Endodermal cell (in vitro differentiated cells): ENCODE results near the gene PSORS1C2. TPM values are rescaled to one million over a fixed set of nuclear protein-coding genes. Genes with fewer than 3 reads are reported as not detected.
A peak's percentile ranks its signal among the peaks of the same experiment; 100 is the strongest.
"Not testable (repeated sequence)": the region's sequence is repeated elsewhere in the genome, so short reads cannot be mapped to it uniquely, and the experiment has no call there.

Experiments
- DNase-seq: peaks from one replicate; pipeline ENCODE4 v3.0.0-alpha.2; 2017
- H3K27ac ChIP-seq: 2 replicates; pipeline ENCODE4 v1.5.1; 2013; ENCODE audit warnings: mild to moderate bottlenecking, low read depth, low read length, moderate library complexity
- H3K27me3 ChIP-seq: 2 replicates; pipeline ENCODE4 v1.6.1; 2013; ENCODE audit warnings: mild to moderate bottlenecking, low read length, moderate library complexity; ENCODE audit not compliant: insufficient read depth, control insufficient read depth, poor library complexity, severe bottlenecking
- H3K36me3 ChIP-seq: 2 replicates; pipeline ENCODE4 v1.7.0; 2013; ENCODE audit warnings: mild to moderate bottlenecking, low read length, moderate library complexity; ENCODE audit not compliant: control insufficient read depth, insufficient read depth
- H3K4me1 ChIP-seq: one replicate; pipeline ENCODE4 v1.7.0; 2013; ENCODE audit warnings: low read length; ENCODE audit not compliant: control insufficient read depth, insufficient read depth
- H3K4me3 ChIP-seq: 2 replicates; pipeline ENCODE4 v1.5.1; 2013; ENCODE audit warnings: mild to moderate bottlenecking, low read length, moderate library complexity
- H3K9ac ChIP-seq: 2 replicates; pipeline ENCODE4 v1.6.1; 2013; ENCODE audit warnings: mild to moderate bottlenecking, low read length, moderate library complexity; ENCODE audit not compliant: poor library complexity, severe bottlenecking; ENCODE audit errors: extremely low read depth
- H3K9me3 ChIP-seq: 2 replicates; pipeline ENCODE4 v1.6.1; 2013; ENCODE audit warnings: mild to moderate bottlenecking, low read length, moderate library complexity; ENCODE audit not compliant: control insufficient read depth
- H3K27ac Mint-ChIP-seq: 2 replicates; pipeline ENCODE4 v1.8.0; 2020; ENCODE audit warnings: mixed read lengths
- H3K27me3 Mint-ChIP-seq: 2 replicates; pipeline ENCODE4 v1.8.0; 2021; ENCODE audit warnings: mild to moderate bottlenecking, mixed read lengths; ENCODE audit not compliant: insufficient read depth
- H3K36me3 Mint-ChIP-seq: 2 replicates; pipeline ENCODE4 v1.8.0; 2020; ENCODE audit warnings: low read depth, mixed read lengths
- H3K4me1 Mint-ChIP-seq: 2 replicates; pipeline ENCODE4 v1.8.0; 2020; ENCODE audit warnings: mixed read lengths
- H3K4me3 Mint-ChIP-seq: 2 replicates; pipeline ENCODE4 v1.8.0; 2020; ENCODE audit warnings: mild to moderate bottlenecking, moderate library complexity, mixed read lengths
- H3K9me3 Mint-ChIP-seq: 2 replicates; pipeline ENCODE4 v1.8.0; 2020; ENCODE audit warnings: mild to moderate bottlenecking, mixed read lengths
- CTCF ChIP-seq: fragments of 200-600 bp; sonication (generic); conservative IDR thresholded peaks from 2 replicates; pipeline ENCODE4 v1.5.0; 2021; ENCODE audit warnings: antibody characterized with exemption, mild to moderate bottlenecking
- WGBS, 2 experiments: methylation state at CpG; one replicate each; pipeline versions ENCODE4 v1.1.5 to v1.1.7; 2013; ENCODE audit warnings: missing lambda C conversion rate in 2 of 2, mixed read lengths in 1 of 2; ENCODE audit not compliant: insufficient coverage in 1 of 2, insufficient read length in 1 of 2; 5-methylcytosine and 5-hydroxymethylcytosine counted together
- total RNA-seq, 2 donors: library from RNA; stranded (reverse); fragmentation: NEBNext Ultra II Directional in 1 of 2; extraction: Animal tissue kit (Norgen Biotek cat#: 25700) in 1 of 2; gene quantifications; 2 replicates in 1 of 2; 3 replicates in 1 of 2; pipeline ENCODE4 v1.2.1, GENCODE V29; 2021

PSORS1C2 gene
- total RNA-seq, 2 donors from 2014 or later, result not detected

DNA sequence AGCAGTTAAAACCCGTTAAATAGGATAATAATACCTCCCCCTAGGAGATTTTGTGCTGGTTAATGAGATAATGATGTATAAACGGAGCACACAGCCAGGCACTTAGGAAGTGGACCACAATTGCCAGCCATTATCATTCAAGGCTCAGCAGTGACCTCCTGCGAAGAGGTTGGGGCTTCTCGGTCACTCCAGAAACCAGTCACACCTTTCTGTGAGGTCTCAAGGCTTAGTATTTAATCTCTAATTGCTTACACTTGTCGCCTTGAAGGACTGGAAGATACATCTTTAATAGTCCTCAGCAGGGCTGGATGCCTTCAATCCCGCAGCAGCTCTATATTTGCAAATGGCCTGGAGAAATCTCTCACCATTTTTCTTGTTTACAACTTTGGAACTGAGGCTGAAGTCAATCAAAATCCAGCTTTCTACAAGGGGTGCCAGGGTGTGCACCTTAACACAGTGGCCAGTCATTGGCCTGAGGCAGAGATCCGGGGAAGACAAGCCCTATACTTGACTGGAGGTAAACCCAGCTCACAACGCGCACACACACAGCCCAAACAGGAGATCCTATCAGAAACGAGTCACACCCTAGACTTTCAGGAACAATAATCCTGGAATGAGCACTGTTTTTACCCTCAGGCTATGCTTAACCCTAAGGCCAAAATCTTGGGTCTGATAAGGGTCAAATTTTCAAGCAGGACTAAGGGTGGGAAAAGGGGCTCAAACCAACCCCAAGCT is 30.4 kb upstream of the PSORS1C2 start:
- Histone ChIP-seq H3K27me3 (no peaks in the 10 kb centered on the region), H3K9ac (no peak overlapping the region), H3K4me3 (no peak overlapping the region), H3K9me3 (no peaks in the 10 kb centered on the region), H3K36me3 (no peaks in the 10 kb centered on the region), H3K27ac (no peak overlapping the region), H3K4me1 (peaks cover 19% of the 10 kb centered on the region)
- Mint-ChIP-seq H3K4me3 (peak overlapping the region; percentile 67), H3K9me3 (no peaks in the 10 kb centered on the region), H3K27ac (peak overlapping the region; percentile 11), H3K36me3 (peaks cover 15% of the 10 kb centered on the region), H3K4me1 (peaks cover 44% of the 10 kb centered on the region), H3K27me3 (peaks cover 8% of the 10 kb centered on the region)
- DNase-seq, result peak; percentile 55
- WGBS, 2 experiments, result 18 to 19% methylated on average over 7 to 10 of the region's 10 CpGs
- TF ChIP-seq CTCF, result no peak

GRCh38 chr6:31168606-31169005 is 29.7 kb upstream of the PSORS1C2 start:
- Mint-ChIP-seq H3K9me3 (no peaks in the 10 kb centered on the region), H3K4me3 (peak overlapping the region; percentile 67), H3K4me1 (peaks cover 44% of the 10 kb centered on the region), H3K27ac (peak overlapping the region; percentile 15), H3K27me3 (peaks cover 8% of the 10 kb centered on the region), H3K36me3 (peaks cover 18% of the 10 kb centered on the region)
- Histone ChIP-seq H3K4me3 (no peak overlapping the region), H3K36me3 (no peaks in the 10 kb centered on the region), H3K9me3 (no peaks in the 10 kb centered on the region), H3K4me1 (peaks cover 19% of the 10 kb centered on the region), H3K9ac (no peak overlapping the region), H3K27ac (no peak overlapping the region), H3K27me3 (no peaks in the 10 kb centered on the region)
- no peak for TF ChIP-seq CTCF
- WGBS, 2 experiments, result 38% methylated on average over 3 of the region's 3 CpGs
- DNase-seq, result no peak

DNA sequence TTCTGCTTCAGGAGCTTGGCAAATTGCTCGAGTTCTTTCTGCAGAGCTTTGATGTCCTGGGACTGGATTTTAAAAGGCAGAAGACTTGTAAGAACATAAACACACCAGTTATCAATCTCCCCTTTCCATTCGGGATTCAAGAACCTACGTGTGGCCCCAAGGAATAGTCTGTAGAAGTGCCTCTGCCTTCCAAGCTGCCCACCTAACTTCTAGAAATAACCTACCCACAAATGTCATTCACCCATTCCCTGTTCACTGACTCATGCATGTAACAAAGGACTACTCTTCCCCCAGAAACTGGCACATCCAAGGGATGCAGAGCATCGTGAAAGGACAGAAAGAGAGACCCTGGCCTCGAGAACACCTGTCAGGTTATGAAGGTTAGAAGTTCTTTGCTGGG is 27.1 kb upstream of the PSORS1C2 start:
- TF ChIP-seq CTCF, result no peak
- Histone ChIP-seq H3K9me3 (no peaks in the 10 kb centered on the region), H3K4me1 (no peaks in the 10 kb centered on the region), H3K27ac (no peak overlapping the region), H3K4me3 (no peak overlapping the region), H3K27me3 (no peaks in the 10 kb centered on the region), H3K36me3 (peaks cover 12% of the 10 kb centered on the region), H3K9ac (no peak overlapping the region)
- WGBS, 2 experiments, result 81 to 83% methylated on average over 4 to 5 of the region's 5 CpGs
- peak overlapping the region; percentile 10 for H3K4me3 Mint-ChIP-seq
- H3K4me1 Mint-ChIP-seq, result peaks cover 24% of the 10 kb centered on the region
- no peaks in the 10 kb centered on the region for H3K9me3 Mint-ChIP-seq
- H3K27me3 Mint-ChIP-seq, result peaks cover 6% of the 10 kb centered on the region
- H3K27ac Mint-ChIP-seq, result peak overlapping the region; percentile 36
- no peak for DNase-seq
- peaks cover 32% of the 10 kb centered on the region for H3K36me3 Mint-ChIP-seq

GRCh38 chr6:31165064-31165832 is 26.4 kb upstream of the PSORS1C2 start:
- not testable (repeated sequence) for H3K27ac ChIP-seq, H3K4me3 ChIP-seq, H3K9me3 ChIP-seq, H3K9me3 Mint-ChIP-seq, H3K9ac ChIP-seq, H3K4me1 ChIP-seq, H3K4me3 Mint-ChIP-seq, H3K27me3 ChIP-seq, H3K27ac Mint-ChIP-seq, DNase-seq, H3K27me3 Mint-ChIP-seq
- peaks cover 12% of the 10 kb centered on the region for H3K36me3 ChIP-seq
- 87 to 90% methylated on average over 7 to 17 of the region's 17 CpGs for WGBS, 2 experiments
- Mint-ChIP-seq H3K4me1 (peaks cover 22% of the 10 kb centered on the region), H3K36me3 (peaks cover 32% of the 10 kb centered on the region)
